Panc1 (cell line): ENCODE measurements around the gene KLK15. TPM values are rescaled to one million over a fixed set of nuclear protein-coding genes. Genes with fewer than 3 reads are reported as not detected.

Experiments
- ATAC-seq: fragments of 200-7000 bp; cut with Tn5 transposase; 2 replicates; pipeline ENCODE4 v1.9.1; 2020; ENCODE audit warnings: mild to moderate bottlenecking, moderate library complexity
- BruUV-seq: library from RNA; stranded (reverse); fragments of 400-500 nt; replicated peaks from 2 replicates; lab custom pipeline; 2021; lab: Mats Ljungman, UMichigan
- CTCF ChIA-PET: fragments of 300-600 bp; sonication (Branson Sonifier 250); formaldehyde crosslinking; loops from one replicate; lab custom pipeline; 2022; ENCODE audit warnings: antibody characterized with exemption; lab: Charles Lee
- POLR2A ChIA-PET: fragments of 300-600 bp; sonication (Branson Sonifier 250); formaldehyde crosslinking; loops from one replicate; lab custom pipeline; 2022; ENCODE audit warnings: antibody characterized with exemption; lab: Charles Lee
- DNase-seq: peaks from one replicate; pipeline ENCODE4 v3.0.0-alpha.2; 2010; ENCODE audit warnings: low read depth, low spot score
- H3K27ac ChIP-seq: 2 replicates; pipeline ENCODE4 v1.5.1; 2011; ENCODE audit warnings: mild to moderate bottlenecking, low read length, inconsistent platforms
- H3K27me3 ChIP-seq: fragments of 200-500 bp; sonication (Bioruptor generic); 2 replicates; pipeline ENCODE4 v1.6.0; 2014; ENCODE audit warnings: low read length, inconsistent platforms; ENCODE audit not compliant: control insufficient read depth, insufficient read depth
- H3K36me3 ChIP-seq: fragments of 200-500 bp; sonication (Bioruptor generic); 2 replicates; pipeline ENCODE4 v1.5.1; 2014; ENCODE audit warnings: inconsistent platforms, mild to moderate bottlenecking, low read length, moderate library complexity; ENCODE audit not compliant: control insufficient read depth, insufficient read depth
- H3K4me1 ChIP-seq: 2 replicates; pipeline ENCODE4 v1.5.1; 2011; ENCODE audit warnings: inconsistent platforms, mild to moderate bottlenecking, low read length, moderate library complexity; ENCODE audit not compliant: control insufficient read depth, insufficient read depth
- H3K4me3 ChIP-seq, 2 experiments: 2 replicates each; pipeline ENCODE4 v1.5.1; 2011 to 2012; ENCODE audit warnings: low read depth in 2 of 2, low read length in 2 of 2, mild to moderate bottlenecking in 2 of 2, inconsistent platforms in 1 of 2, moderate library complexity in 1 of 2
- H3K9me3 ChIP-seq: fragments of 200-500 bp; sonication (Bioruptor generic); 2 replicates; pipeline ENCODE4 v1.5.1; 2014; ENCODE audit warnings: low read depth, mild to moderate bottlenecking, inconsistent platforms, low read length, moderate library complexity; ENCODE audit not compliant: control insufficient read depth, insufficient read depth
- CTCF ChIP-seq: fragments of 450-650 bp; IDR thresholded peaks from 2 replicates; pipeline ENCODE4 v1.5.1; 2017; ENCODE audit warnings: mild to moderate bottlenecking
- POLR2AphosphoS5 ChIP-seq: IDR thresholded peaks from 2 replicates; pipeline ENCODE4 v1.6.1; 2012; ENCODE audit warnings: mild to moderate bottlenecking, low read depth, low read length, moderate library complexity
- SIN3A ChIP-seq: IDR thresholded peaks from 2 replicates; pipeline ENCODE4 v1.6.1; 2012; ENCODE audit warnings: low read depth, mild to moderate bottlenecking, low read length, moderate library complexity, borderline replicate concordance; ENCODE audit not compliant: insufficient read depth
- TCF7L2 ChIP-seq: IDR thresholded peaks from 2 replicates; pipeline ENCODE4 v1.6.1; 2011; ENCODE audit warnings: mild to moderate bottlenecking, low read depth, low read length, inconsistent platforms
- in situ Hi-C: cut with HindIII; loops from 2 replicates; pipeline ENCODE4 v1.10.0; 2016; ENCODE audit warnings: low sequenced_read_pairs, low pct_unique_long_range_greater_than_20kb
- intact Hi-C: fragments of 100-400 bp; cut with micrococcal nuclease; formaldehyde crosslinking; loops from one replicate; pipeline ENCODE4 v1.10.0; 2022; ENCODE audit not compliant: unreplicated experiment
- total RNA-seq: library from RNA; stranded (reverse); gene quantifications from one replicate; pipeline ENCODE4 v1.2.1, GENCODE V29; 2021; ENCODE audit not compliant: unreplicated experiment
- TF ChIP-seq, protein P1 (sequence below), 2 experiments: IDR thresholded peaks; 2 replicates each; pipeline ENCODE4 v1.6.1; 2011 to 2012; ENCODE audit warnings: low read depth in 2 of 2, control low read depth in 1 of 2, low read length in 1 of 2, mild to moderate bottlenecking in 1 of 2, moderate library complexity in 1 of 2; ENCODE audit not compliant: insufficient read depth in 1 of 2

KLK15 gene
- total RNA-seq, 1 experiment from 2014 or later: not detected

DNA sequence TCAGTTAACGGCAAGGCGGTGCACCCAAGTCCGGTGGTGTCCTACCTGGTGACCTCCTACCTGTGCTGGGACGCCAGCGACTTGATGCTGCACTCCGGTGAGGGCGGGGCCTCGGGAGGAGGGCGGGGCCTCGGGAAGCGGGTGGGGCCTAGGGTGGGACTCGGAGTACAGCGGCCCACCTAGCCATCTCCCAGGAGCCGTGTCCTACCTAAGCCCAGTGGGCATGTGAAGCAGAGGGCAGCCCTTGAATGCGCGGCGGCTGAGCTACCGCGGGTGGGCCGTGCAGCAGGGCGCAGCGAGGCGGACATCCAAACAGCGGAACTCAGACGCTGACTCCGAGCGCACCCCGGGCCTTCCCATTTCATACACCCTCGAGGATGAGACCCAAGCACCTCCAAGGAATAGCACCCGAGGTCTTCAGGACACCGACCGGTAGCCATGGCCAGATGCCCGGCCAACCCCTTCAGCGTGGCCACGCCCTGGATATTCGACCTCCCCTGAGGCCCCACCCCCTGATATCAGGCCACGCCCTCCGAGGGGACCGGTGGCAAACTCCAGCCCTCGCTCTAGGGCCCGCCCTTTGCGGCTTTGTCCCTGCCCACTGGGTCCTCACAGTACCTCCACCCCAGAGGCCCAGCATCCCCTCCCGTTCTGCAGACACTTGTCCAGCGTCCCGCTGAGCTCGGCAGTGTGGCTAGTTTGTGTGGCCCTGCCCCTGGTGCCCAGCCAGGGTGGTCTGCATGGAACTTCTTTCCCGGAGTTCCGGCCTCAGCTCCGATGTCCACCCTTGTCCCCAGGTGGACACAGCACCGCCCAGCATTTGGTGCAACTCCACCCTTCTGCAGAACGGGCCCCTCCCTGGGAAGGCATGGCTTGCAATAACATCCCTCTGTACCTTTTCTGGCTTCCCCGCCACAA is 15.2 kb downstream of the KLK15 start:
- intact Hi-C loops (no loop called here), in situ Hi-C loops (no loop called here)
- TF ChIP-seq POLR2AphosphoS5 (no peak), TCF7L2 (no peak), SIN3A (no peak), CTCF (no peak)
- TF ChIP-seq, protein P1, sequence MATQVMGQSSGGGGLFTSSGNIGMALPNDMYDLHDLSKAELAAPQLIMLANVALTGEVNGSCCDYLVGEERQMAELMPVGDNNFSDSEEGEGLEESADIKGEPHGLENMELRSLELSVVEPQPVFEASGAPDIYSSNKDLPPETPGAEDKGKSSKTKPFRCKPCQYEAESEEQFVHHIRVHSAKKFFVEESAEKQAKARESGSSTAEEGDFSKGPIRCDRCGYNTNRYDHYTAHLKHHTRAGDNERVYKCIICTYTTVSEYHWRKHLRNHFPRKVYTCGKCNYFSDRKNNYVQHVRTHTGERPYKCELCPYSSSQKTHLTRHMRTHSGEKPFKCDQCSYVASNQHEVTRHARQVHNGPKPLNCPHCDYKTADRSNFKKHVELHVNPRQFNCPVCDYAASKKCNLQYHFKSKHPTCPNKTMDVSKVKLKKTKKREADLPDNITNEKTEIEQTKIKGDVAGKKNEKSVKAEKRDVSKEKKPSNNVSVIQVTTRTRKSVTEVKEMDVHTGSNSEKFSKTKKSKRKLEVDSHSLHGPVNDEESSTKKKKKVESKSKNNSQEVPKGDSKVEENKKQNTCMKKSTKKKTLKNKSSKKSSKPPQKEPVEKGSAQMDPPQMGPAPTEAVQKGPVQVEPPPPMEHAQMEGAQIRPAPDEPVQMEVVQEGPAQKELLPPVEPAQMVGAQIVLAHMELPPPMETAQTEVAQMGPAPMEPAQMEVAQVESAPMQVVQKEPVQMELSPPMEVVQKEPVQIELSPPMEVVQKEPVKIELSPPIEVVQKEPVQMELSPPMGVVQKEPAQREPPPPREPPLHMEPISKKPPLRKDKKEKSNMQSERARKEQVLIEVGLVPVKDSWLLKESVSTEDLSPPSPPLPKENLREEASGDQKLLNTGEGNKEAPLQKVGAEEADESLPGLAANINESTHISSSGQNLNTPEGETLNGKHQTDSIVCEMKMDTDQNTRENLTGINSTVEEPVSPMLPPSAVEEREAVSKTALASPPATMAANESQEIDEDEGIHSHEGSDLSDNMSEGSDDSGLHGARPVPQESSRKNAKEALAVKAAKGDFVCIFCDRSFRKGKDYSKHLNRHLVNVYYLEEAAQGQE (IDR thresholded peaks at IDR 0.05; ENCODE audit: insufficient read depth in 1 of 2, low read depth in 2 of 2, low read length in 1 of 2): no peak
- no peak for DNase-seq
- Histone ChIP-seq H3K4me1 (no peaks in the 10 kb centered on the region), H3K27me3 (no peaks in the 10 kb centered on the region; the same call in 1 of the 2 replicates), H3K4me3 (no peak overlapping the region), H3K9me3 (no peaks in the 10 kb centered on the region), H3K27ac (no peak overlapping the region), H3K36me3 (no peaks in the 10 kb centered on the region)
- no TSS peak for BruUV-seq
- no peak for ATAC-seq
- ChIA-PET POLR2A (no interaction called here), CTCF (no interaction called here)

DNA sequence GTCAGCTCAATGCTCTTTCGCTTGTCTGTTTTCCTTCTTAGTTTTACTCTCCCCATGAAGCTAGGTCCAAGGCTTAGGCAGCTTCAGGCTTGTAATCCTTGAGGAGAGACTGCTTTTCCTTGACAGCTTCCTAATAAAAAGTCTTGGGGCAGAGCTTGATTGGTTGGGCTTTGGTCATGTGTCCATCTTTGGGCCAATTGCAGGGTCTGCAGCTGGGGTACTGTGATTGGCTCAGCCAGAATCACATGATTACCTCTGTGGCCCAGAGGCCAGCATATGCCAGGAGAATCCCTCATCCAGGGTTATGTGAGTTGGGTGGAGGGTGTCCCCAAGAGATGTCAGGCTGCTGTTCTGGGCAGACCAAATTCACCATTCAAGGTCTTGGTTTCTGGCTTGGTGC is 17.9 kb downstream of the KLK15 start:
- no TSS peak for BruUV-seq
- intact Hi-C loops (no loop called here), in situ Hi-C loops (no loop called here)
- Histone ChIP-seq H3K4me1 (no peaks in the 10 kb centered on the region), H3K36me3 (no peaks in the 10 kb centered on the region), H3K9me3 (no peaks in the 10 kb centered on the region), H3K27me3 (no peaks in the 10 kb centered on the region; the same call in 1 of the 2 replicates), H3K4me3 (no peak overlapping the region), H3K27ac (no peak overlapping the region)
- TF ChIP-seq POLR2AphosphoS5 (no peak), TCF7L2 (no peak), SIN3A (no peak), CTCF (no peak)
- TF ChIP-seq, protein P1 (IDR thresholded peaks at IDR 0.05; ENCODE audit: insufficient read depth in 1 of 2, low read depth in 2 of 2, low read length in 1 of 2): no peak
- ATAC-seq: no peak
- ChIA-PET POLR2A (no interaction called here), CTCF (interaction anchor here (0.6 kb wide), 1 partner anchor 154 kb away, joined by 3 read pairs; the partner anchor contains the start of gene KLK6)
- DNase-seq: no peak
